Right lobe of liver (tissue), 4 donors: ENCODE measurements around the gene KCNG4.

ENCODE experiments used
- CTCF ChIP-seq, 4 donors: fragments of 200-600 bp in 3 of 4; fragments of 450-650 bp in 1 of 4; IDR thresholded peaks; one replicate each; pipeline versions ENCODE4 v1.5.1 to v1.8.0; 2016 to 2022; ENCODE audit warnings: antibody characterized with exemption in 4 of 4, mild to moderate bottlenecking in 2 of 4
- POLR2A ChIP-seq: fragments of 450-650 bp; IDR thresholded peaks from one replicate; pipeline ENCODE4 v1.6.1; 2017; ENCODE audit warnings: antibody characterized with exemption, mild to moderate bottlenecking
- donor health status: DM: no; HTN: no; CAD: no.
- donor health status: DM: no; HTN: no; CAD: no.
- donor health status: DM: no; HTN: yes; CAD: no.

GRCh38 chr16:84180519-84181140 lies 59.2 kb downstream of the KCNG4 start:
- TF ChIP-seq POLR2A (no peak), CTCF (IDR thresholded peaks at IDR 0.05) (no peak)
